Esophagus muscularis mucosa (tissue), 4 donors: ENCODE data around the gene SEPTIN3. TPM values are rescaled to one million over a fixed set of nuclear protein-coding genes. Genes with fewer than 3 reads are reported as not detected.
A peak's percentile ranks its signal among the peaks of the same experiment; 100 is the strongest.

ENCODE experiments used
- DNase-seq: peaks from one replicate; pipeline ENCODE4 v3.0.0-alpha.2; 2017; ENCODE audit errors: extremely low spot score
- H3K27ac ChIP-seq, 4 donors: fragments of 200-600 bp; sonication (generic); replicated peaks in 1 of 4; 1 replicate in 3 of 4; 2 replicates in 1 of 4; pipeline ENCODE4 v1.5.1; 2016 to 2019; ENCODE audit warnings: mild to moderate bottlenecking in 1 of 4
- H3K27me3 ChIP-seq, 4 donors: fragments of 200-600 bp; sonication (generic); one replicate each; pipeline versions ENCODE4 v1.5.1 to v1.6.0; 2016 to 2019
- H3K36me3 ChIP-seq, 4 donors: fragments of 200-600 bp; sonication (generic); one replicate each; pipeline ENCODE4 v1.5.1; 2016 to 2019
- H3K4me1 ChIP-seq, 4 donors: fragments of 200-600 bp; sonication (generic); one replicate each; pipeline ENCODE4 v1.5.1; 2016 to 2019
- H3K4me3 ChIP-seq, 4 donors: fragments of 200-600 bp; sonication (generic); 1 replicate in 2 of 4; 2 replicates in 2 of 4; pipeline ENCODE4 v1.5.1; 2016 to 2019; ENCODE audit warnings: mild to moderate bottlenecking in 4 of 4, moderate library complexity in 1 of 4
- H3K9me3 ChIP-seq, 4 donors: fragments of 200-600 bp; sonication (generic); 1 replicate in 3 of 4; 2 replicates in 1 of 4; pipeline ENCODE4 v1.5.1; 2016 to 2019
- CTCF ChIP-seq, 3 experiments: fragments of 200-600 bp in 2 of 3; fragments of 450-650 bp in 1 of 3; sonication (generic) in 2 of 3; IDR thresholded peaks; one replicate each; pipeline ENCODE4 v1.5.1; 2017 to 2019; ENCODE audit warnings: antibody characterized with exemption in 3 of 3, mild to moderate bottlenecking in 2 of 3, moderate library complexity in 1 of 3
- EP300 ChIP-seq: sonication (generic); formaldehyde crosslinking; IDR thresholded peaks from one replicate; pipeline ENCODE4 v1.6.1; 2017; ENCODE audit warnings: antibody characterized with exemption
- POLR2A ChIP-seq: fragments of 450-650 bp; IDR thresholded peaks from one replicate; pipeline ENCODE4 v1.6.1; 2017; ENCODE audit warnings: antibody characterized with exemption, moderate library complexity, mild to moderate bottlenecking, low read depth
- POLR2AphosphoS5 ChIP-seq, 2 donors: sonication (generic); formaldehyde crosslinking; IDR thresholded peaks; one replicate each; pipeline ENCODE4 v1.6.1; 2017; ENCODE audit warnings: antibody characterized with exemption in 2 of 2
- WGBS: methylation state at CpG from one replicate; pipeline ENCODE4 v1.1.5; 2018; 5-methylcytosine and 5-hydroxymethylcytosine counted together
- intact Hi-C: fragments of 100-400 bp; cut with DNase I; formaldehyde crosslinking; loops from one replicate; pipeline ENCODE4 v1.15.1; 2023
- total RNA-seq, 4 donors: library from RNA; depleted of rRNA; stranded (reverse); fragments of >200 nt; gene quantifications; one replicate each; pipeline versions ENCODE4 v1.1.0 to v1.2.1, GENCODE V29; 2016

Gene SEPTIN3
- total RNA-seq, 4 donors from 2014 or later, result under 0.01 to 0.50 (median 0.36) TPM

GRCh38 chr22:41939981-41940831, 29.0 kb upstream of the SEPTIN3 start:
- TF ChIP-seq POLR2AphosphoS5 (IDR thresholded peaks at IDR 0.05), result no peak
- no peak for TF ChIP-seq POLR2A
- no peak overlapping the region for H3K4me3 ChIP-seq
- H3K36me3 ChIP-seq, result no peaks in the 10 kb centered on the region
- H3K9me3 ChIP-seq, result no peaks in the 10 kb centered on the region
- H3K27ac ChIP-seq, result peak overlapping the region; percentile 2 to 48 (median 46)
- no peak for DNase-seq
- H3K27me3 ChIP-seq, result no peaks in the 10 kb centered on the region
- peaks cover 15 to 25% (median 20%) of the 10 kb centered on the region in 4 donors for H3K4me1 ChIP-seq
- intact Hi-C loops, result loop anchor here (2.0 kb wide), 1 partner anchor 193 kb away; no protein-coding TSS in a partner anchor
- WGBS, result 83% methylated on average over 13 of the region's 13 CpGs

- peak overlapping the region; percentile 2 to 48 (median 46) for H3K27ac ChIP-seq
- H3K4me1 ChIP-seq, result peaks cover 19 to 30% (median 26%) of the 10 kb centered on the region in 4 donors
- no peak for DNase-seq
- peaks cover 0 to 4% (median 0%) of the 10 kb centered on the region in 4 donors for H3K27me3 ChIP-seq
- WGBS, result 30% methylated on average over 7 of the region's 13 CpGs
- H3K4me3 ChIP-seq, result no peak overlapping the region
- TF ChIP-seq POLR2AphosphoS5 (IDR thresholded peaks at IDR 0.05) (peak in 1 of 2 donors; percentile 58), EP300 (no peak), CTCF (IDR thresholded peaks at IDR 0.05) (peak; percentile 90 to 97 (median 95))
- no peaks in the 10 kb centered on the region for H3K36me3 ChIP-seq
- intact Hi-C loops, result loop anchor here (1.0 to 2.0 kb wide), 2 partner anchors 119 to 194 kb away; no protein-coding TSS in a partner anchor
- no peaks in the 10 kb centered on the region for H3K9me3 ChIP-seq
These were observed 28.1 kb upstream of the SEPTIN3 start for GRCh38 chr22:41940832-41941765.

- intact Hi-C loops, result loop anchor here (2.0 kb wide), 1 partner anchor 247 kb away; no protein-coding TSS in a partner anchor
- Histone ChIP-seq H3K27ac (no peak overlapping the region), H3K9me3 (no peaks in the 10 kb centered on the region), H3K36me3 (no peaks in the 10 kb centered on the region), H3K27me3 (peaks cover 0 to 4% (median 0%) of the 10 kb centered on the region in 4 donors), H3K4me3 (no peak overlapping the region), H3K4me1 (peaks cover 23 to 37% (median 35%) of the 10 kb centered on the region in 4 donors)
- no peak for DNase-seq
- 83% methylated on average over 6 of the region's 9 CpGs for WGBS
- no peak for TF ChIP-seq CTCF (IDR thresholded peaks at IDR 0.05)
These were observed 25.5 kb upstream of the SEPTIN3 start for GRCh38 chr22:41943661-41944209.

- no peak for TF ChIP-seq POLR2A
- TF ChIP-seq CTCF (IDR thresholded peaks at IDR 0.05), result peak in 1 of 3 experiments; percentile 21
- no peak for TF ChIP-seq EP300
- peak in 1 of 2 donors; percentile 80 for TF ChIP-seq POLR2AphosphoS5 (IDR thresholded peaks at IDR 0.05)
- H3K9me3 ChIP-seq, result no peaks in the 10 kb centered on the region
- peaks cover 11 to 20% (median 18%) of the 10 kb centered on the region in 4 donors for H3K4me1 ChIP-seq
- intact Hi-C loops, result no loop called here
- H3K27me3 ChIP-seq, result peaks cover 0 to 18% (median 0%) of the 10 kb centered on the region in 4 donors
- peak; percentile 98 for DNase-seq
- peak within 1 kb of the TSS; percentile 64 to 79 (median 68) for H3K4me3 ChIP-seq
- peak within 1 kb of the TSS; percentile 53 to 60 (median 56) for H3K27ac ChIP-seq
- WGBS, result 4% methylated on average over 20 of the region's 56 CpGs
- H3K36me3 ChIP-seq, result no peaks in the 10 kb centered on the region
These were observed 22.4 kb upstream of the SEPTIN3 start, which contains the start of gene CENPM for GRCh38 chr22:41946629-41947423. Gene CENPM (minus strand): TSS chr22:41947152. CDS start chr22:41947076, 76 bp downstream.
